Fibroblast of lung (primary cell): Measurements from ENCODE around the gene CXorf65. TPM values are rescaled to one million over a fixed set of nuclear protein-coding genes. Genes with fewer than 3 reads are reported as not detected.

Source experiments
- DNase-seq, 2 donors: peaks; one replicate each; pipeline versions ENCODE4 v3.0.0 to v3.0.0-alpha.2; 2010; ENCODE audit warnings: low read depth in 2 of 2
- H2AFZ ChIP-seq: 2 replicates; pipeline ENCODE4 v1.5.1; 2012; ENCODE audit warnings: low read length, control low read depth, inconsistent platforms
- H3K27ac ChIP-seq: 2 replicates; pipeline ENCODE4 v1.5.1; 2011; ENCODE audit warnings: low read length, control low read depth; ENCODE audit not compliant: insufficient read depth
- H3K27me3 ChIP-seq: 2 replicates; pipeline ENCODE4 v1.5.1; 2011; ENCODE audit warnings: mild to moderate bottlenecking, low read length; ENCODE audit not compliant: control insufficient read depth, insufficient read depth
- H3K36me3 ChIP-seq: 2 replicates; pipeline ENCODE4 v1.5.1; 2011; ENCODE audit warnings: low read length; ENCODE audit not compliant: control insufficient read depth, insufficient read depth
- H3K4me1 ChIP-seq: 2 replicates; pipeline ENCODE4 v1.5.1; 2011; ENCODE audit warnings: low read length; ENCODE audit not compliant: control insufficient read depth, insufficient read depth; ENCODE audit errors: extremely low read depth
- H3K4me2 ChIP-seq: 2 replicates; pipeline ENCODE4 v1.5.1; 2011; ENCODE audit warnings: low read length, control low read depth; ENCODE audit not compliant: insufficient read depth; ENCODE audit errors: extremely low read depth
- H3K4me3 ChIP-seq, 4 experiments: fragments of 200-600 bp in 1 of 4; sonication (generic) in 1 of 4; replicated peaks in 1 of 4; 2 replicates each; pipeline ENCODE4 v1.5.1; 2011 to 2016; ENCODE audit warnings: low read length in 4 of 4, low read depth in 3 of 4, mild to moderate bottlenecking in 3 of 4, control low read depth in 2 of 4, inconsistent platforms in 1 of 4, mixed read lengths in 1 of 4; ENCODE audit not compliant: insufficient read depth in 1 of 4; ENCODE audit errors: control extremely low read depth in 1 of 4
- H3K79me2 ChIP-seq: 2 replicates; pipeline ENCODE4 v1.5.1; 2012; ENCODE audit warnings: mild to moderate bottlenecking, low read length, inconsistent platforms; ENCODE audit not compliant: control insufficient read depth, insufficient read depth
- H3K9ac ChIP-seq: 2 replicates; pipeline ENCODE4 v1.5.1; 2011; ENCODE audit warnings: mild to moderate bottlenecking, low read length, control low read depth; ENCODE audit not compliant: insufficient read depth
- H3K9me3 ChIP-seq: 2 replicates; pipeline ENCODE4 v1.5.1; 2012; ENCODE audit warnings: low read depth, low read length; ENCODE audit not compliant: control insufficient read depth, insufficient read depth
- H4K20me1 ChIP-seq: 2 replicates; pipeline ENCODE4 v1.5.1; 2011; ENCODE audit warnings: low read length; ENCODE audit not compliant: control insufficient read depth, insufficient read depth; ENCODE audit errors: extremely low read depth
- CTCF ChIP-seq, 2 donors: IDR thresholded peaks in 1 of 2; conservative IDR thresholded peaks in 1 of 2; 1 replicate in 1 of 2; 2 replicates in 1 of 2; pipeline ENCODE4 v1.5.1; 2011 to 2012; ENCODE audit warnings: low read length in 2 of 2, control low read depth in 1 of 2, inconsistent platforms in 1 of 2, low read depth in 1 of 2, mild to moderate bottlenecking in 1 of 2
- EZH2 ChIP-seq: IDR thresholded peaks from 2 replicates; pipeline ENCODE4 v1.5.1; 2012; ENCODE audit warnings: low read length, control low read depth, mild to moderate bottlenecking; ENCODE audit errors: missing control alignments
- polyA plus RNA-seq, 2 donors: library from polyadenylated mRNA; depleted of rRNA in 1 of 2; stranded (reverse) in 1 of 2; unstranded in 1 of 2; fragments of >200 nt; gene quantifications; 2 replicates each; pipeline ENCODE4 v1.2.1, GENCODE V29; 2011 to 2012; ENCODE audit warnings: missing spikeins in 1 of 2
- total RNA-seq: library from RNA; depleted of rRNA; stranded (reverse); fragments of >200 nt; gene quantifications from 2 replicates; pipeline ENCODE4 v1.2.1, GENCODE V29; 2014

CXorf65 gene
- total and polyA plus RNA-seq, 2 donors (not counting 1 experiment from before 2014, with no cell fraction given), result not detected

- no peak for DNase-seq
- Histone ChIP-seq H3K27ac (no peak overlapping the region), H2AFZ (peak overlapping the region; percentile 75), H3K79me2 (no peaks in the 10 kb centered on the region), H3K4me3 (peak overlapping the region; percentile 44 to 81 (median 60)), H3K4me1 (no peaks in the 10 kb centered on the region), H3K4me2 (peak overlapping the region; percentile 62), H3K27me3 (no peaks in the 10 kb centered on the region), H3K36me3 (no peaks in the 10 kb centered on the region), H4K20me1 (no peaks in the 10 kb centered on the region), H3K9ac (no peak overlapping the region), H3K9me3 (no peaks in the 10 kb centered on the region)
- TF ChIP-seq EZH2 (no peak), CTCF (conservative IDR thresholded peaks at IDR 0.05 in 1 of 2, IDR thresholded peaks at IDR 0.05 in 1 of 2; ENCODE audit: low read depth in 1 of 2, low read length in 2 of 2) (no peak)
Observed at GRCh38 chrX:71095033-71095432, 11.5 kb downstream of the CXorf65 start.

GRCh38 chrX:71091263-71091662 lies 15.3 kb downstream of the CXorf65 start:
- Histone ChIP-seq H3K9ac (no peak overlapping the region), H3K4me2 (no peak overlapping the region), H3K27me3 (no peaks in the 10 kb centered on the region), H4K20me1 (no peaks in the 10 kb centered on the region), H3K9me3 (no peaks in the 10 kb centered on the region), H3K4me3 (no peak overlapping the region), H2AFZ (no peak overlapping the region), H3K36me3 (no peaks in the 10 kb centered on the region), H3K79me2 (no peaks in the 10 kb centered on the region), H3K27ac (no peak overlapping the region), H3K4me1 (no peaks in the 10 kb centered on the region)
- DNase-seq, result no peak
- TF ChIP-seq CTCF (conservative IDR thresholded peaks at IDR 0.05 in 1 of 2, IDR thresholded peaks at IDR 0.05 in 1 of 2; ENCODE audit: low read depth in 1 of 2, low read length in 2 of 2) (no peak), EZH2 (no peak)

- H3K4me3 ChIP-seq, result no peak overlapping the region
- no peak overlapping the region for H3K27ac ChIP-seq
- no peaks in the 10 kb centered on the region for H3K27me3 ChIP-seq
- no peak overlapping the region for H3K9ac ChIP-seq
- no peak for DNase-seq
- no peaks in the 10 kb centered on the region for H3K36me3 ChIP-seq
- H3K9me3 ChIP-seq, result no peaks in the 10 kb centered on the region
- H3K4me2 ChIP-seq, result no peak overlapping the region
- TF ChIP-seq CTCF (conservative IDR thresholded peaks at IDR 0.05 in 1 of 2, IDR thresholded peaks at IDR 0.05 in 1 of 2; ENCODE audit: low read depth in 1 of 2, low read length in 2 of 2) (no peak), EZH2 (no peak)
- no peaks in the 10 kb centered on the region for H3K79me2 ChIP-seq
- no peak overlapping the region for H2AFZ ChIP-seq
- no peaks in the 10 kb centered on the region for H3K4me1 ChIP-seq
- H4K20me1 ChIP-seq, result no peaks in the 10 kb centered on the region
Observed at GRCh38 chrX:71085900-71086299, 20.6 kb downstream of the CXorf65 start.
